ENCODE measurements around the gene TKFC.
A peak's percentile ranks its signal among the peaks of the same experiment; 100 is the strongest.

Gene TKFC

DNA sequence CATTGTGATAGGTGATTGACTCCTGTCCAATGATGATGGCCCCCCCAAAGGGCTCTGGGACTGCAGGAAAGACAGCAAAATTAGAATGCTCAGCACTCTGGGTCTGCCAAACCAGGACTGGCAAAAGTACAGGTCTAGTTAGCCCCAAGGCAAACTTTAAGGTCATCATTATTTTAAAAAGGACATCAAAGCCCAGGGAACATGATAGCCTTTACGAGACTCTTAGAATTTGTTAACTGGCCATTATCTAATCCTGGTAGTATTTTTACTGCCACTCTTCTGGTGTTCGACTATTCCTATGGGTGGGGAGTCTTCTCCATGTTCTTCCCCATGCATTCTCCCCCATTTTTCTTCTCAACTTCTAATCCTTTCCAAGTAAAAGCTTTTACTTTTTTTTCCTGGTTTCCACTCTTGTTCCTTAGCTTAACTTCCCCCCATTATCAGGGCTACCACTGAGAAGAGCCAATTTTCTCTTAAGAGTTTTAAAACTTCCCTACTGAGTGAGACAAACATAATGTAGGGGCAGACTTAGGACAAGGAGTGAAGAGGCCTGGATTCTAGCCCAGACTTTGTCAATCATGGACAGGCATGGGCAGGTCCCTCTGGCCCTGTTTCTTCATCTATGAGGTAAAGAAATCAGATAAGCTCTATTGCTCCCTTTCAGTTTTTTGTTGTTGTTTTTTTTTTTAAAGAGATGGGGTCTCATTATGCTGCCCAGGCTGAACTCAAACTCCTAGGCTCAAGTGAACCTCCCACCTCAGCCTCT is 7.2 kb upstream of the TKFC start:
- DNase-seq: no peak

DNA sequence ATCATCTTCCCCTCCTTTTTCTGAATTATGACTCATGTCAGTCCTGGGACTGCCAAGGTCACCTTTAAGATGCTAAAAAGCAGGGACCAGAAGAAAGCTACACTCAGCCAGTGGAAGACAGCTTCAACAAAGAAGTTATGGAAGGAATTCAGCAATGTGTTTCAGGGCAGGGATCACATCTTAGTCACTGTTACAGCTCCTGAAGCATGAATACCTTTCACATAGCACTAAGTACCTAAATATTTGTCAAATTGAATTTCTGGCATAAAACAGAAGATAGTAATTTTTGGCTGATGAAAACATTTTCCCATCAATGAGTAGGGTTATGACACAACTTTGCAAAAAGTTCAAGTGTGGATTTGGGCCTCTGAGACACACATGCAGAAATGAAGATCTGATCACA is 5.4 kb upstream of the TKFC start:
- DNase-seq: no peak

DNA sequence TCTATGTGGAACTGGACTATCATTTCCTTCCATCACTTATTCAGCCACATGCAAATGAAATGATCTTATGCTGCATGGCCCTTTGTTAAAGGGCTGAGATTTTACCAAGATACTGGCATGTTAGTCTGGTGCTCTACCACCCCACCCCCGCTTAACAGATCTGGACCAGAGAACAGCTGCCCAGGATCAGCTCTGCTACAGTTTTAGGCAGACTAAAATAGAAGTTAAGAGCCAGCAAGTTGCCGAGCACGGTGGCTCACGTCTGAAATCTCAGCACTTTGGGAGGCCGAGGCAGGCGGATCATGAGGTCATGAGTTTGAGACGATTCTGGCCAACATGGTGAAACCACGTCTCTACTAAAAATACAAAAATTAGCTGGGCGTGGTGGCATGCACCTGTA is 4.7 kb upstream of the TKFC start:
- no peak for DNase-seq

DNA sequence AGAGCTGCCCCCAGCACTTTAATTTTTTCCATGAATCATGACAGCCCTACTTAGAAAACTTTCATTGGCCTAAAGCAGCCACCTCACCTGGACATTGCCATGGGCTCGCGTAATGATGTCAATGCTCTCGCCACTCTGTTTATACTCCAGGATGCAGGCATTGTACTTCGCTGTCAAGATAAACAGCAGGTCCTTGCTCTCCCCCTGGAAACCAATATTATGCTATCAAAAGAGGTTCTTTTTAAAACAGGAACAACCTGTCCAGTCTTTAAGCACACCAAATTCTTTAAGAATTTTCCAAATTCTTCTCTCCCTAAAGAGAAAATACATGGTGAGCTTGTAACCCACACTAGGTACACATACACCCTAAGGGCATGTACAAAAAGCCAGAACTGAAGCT is 3.2 kb upstream of the TKFC start:
- DNase-seq: no peak

DNA sequence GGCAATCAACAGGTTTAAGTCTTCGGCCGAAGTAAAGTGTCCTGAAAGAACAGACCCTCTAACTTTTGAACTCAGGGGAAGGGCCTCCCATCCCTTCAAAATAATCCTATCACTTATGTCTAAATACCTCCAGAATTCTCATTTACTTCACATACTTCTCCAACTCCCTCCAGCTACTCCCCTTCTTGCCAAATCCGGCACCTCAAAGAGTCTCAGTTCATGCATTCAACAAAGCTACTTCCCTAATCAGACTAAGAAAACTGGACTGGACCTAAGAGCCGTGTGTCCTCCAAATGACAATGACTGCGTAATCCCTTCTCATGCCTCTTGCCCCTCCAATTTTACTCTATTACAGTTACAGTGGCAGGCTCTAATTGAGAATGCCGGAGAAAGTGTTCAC is 1.4 kb upstream of the TKFC start:
- DNase-seq: no peak

DNA sequence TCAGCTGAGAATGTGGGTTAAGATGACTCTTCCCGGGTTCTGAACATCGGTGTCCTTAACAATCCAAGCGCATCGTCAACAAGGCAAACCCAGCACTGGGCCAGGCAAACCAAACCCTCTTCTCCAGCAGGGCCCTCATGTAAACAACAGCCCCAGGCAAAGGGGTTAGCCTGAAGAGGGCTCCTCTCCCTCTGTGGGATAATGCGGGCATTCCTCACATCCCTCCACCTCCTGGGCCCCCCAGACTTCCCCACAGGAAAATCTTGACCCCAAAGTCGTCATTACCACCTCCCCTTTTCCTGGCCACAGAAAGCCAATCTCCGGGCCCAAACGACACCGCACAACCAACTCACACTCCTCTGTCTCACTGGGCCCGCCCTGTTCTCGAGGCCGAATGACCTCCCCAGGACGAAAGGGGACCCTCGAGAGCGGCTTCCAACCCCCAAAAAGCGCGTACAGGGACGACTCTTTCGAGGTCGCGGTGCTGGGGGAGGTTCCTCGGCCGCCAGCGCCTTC is 689 bp upstream of the TKFC start:
- peak in 1 of 6 experiments; percentile 22 for DNase-seq

DNA sequence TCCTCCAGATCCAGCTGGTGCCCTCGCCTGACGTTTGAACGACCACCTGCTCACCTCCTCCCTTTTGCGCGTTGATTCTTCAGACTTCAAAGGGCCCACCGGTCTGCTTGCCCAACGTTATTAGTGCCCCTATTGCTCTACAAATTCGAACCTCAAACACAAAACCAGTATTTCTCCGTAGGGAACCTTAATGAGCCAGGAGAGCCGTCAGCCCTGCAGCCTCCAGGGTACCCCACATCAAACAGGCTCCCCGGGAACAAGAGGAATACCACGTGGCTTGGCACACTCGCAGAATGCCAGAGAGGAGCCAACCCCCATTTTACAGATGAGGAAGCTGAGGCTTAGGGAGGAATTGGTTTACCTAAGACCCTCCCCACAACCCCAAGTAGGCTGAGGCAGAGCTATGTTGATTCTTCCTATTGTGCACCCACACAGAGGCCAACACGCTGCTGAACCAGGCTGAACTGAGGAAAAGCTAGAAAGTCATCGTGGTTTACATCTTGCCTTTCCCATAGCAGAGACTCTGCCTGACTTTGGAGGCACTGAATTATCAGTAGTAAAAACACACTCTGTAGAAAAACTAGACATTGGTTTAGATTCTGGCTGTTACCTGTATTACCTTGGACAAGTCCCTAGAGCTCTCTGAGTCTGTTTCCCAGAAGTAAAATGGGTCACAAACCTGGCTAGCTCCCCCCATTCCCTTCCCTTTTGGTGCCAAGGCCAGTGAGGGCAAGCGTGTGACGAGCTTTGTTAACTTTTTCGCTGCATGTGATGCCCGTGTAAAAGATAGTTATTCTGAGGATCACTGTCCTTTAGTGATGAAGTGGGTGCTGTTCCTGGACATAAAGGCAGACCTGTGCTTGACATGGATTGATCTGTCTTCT is 764 bp downstream of the TKFC start:
- peak in 1 of 6 experiments; percentile 42 for DNase-seq

DNA sequence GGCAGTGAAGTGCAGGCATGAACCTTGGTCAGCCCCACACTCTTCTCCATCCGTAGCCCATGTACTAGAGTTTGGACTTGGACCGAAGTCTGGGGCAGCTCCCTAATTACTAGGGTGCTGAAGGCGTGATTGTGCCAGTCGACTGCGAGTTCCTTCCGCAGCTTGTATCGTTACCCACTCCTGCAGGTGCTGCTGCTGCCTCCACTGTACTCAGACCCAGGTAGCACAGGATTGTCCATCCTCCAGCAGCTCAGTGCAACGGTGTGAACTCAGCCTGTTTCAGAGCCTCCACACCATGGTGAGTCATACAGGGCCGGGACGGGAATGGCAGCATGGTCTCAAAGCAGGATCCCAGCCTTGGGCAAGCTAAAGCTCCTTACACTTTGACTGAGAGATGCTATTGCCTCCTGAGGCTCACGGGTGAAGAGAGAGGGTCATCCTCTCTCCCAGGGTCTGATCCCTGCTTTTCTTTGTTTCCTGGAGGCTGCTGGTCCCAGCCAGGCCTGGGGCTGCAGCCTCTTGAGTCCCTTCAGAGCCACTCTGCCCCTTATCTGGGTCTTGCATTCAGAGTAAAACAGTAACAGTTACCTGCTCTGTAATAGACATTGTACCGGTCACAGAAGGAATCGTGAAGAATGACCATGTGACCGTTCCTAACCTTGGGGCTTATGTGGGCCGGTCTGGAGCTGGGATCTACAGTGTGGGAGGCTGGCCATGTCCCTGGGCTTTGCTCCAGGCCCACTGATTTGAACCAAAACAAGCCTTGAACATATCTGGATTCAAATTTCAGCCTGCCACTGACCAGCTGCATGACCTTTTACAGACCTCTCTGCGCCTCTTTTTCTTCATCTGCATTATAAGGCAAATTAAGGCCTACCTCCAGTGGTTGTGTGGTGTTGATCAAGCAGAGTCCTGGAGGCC is 1.7 kb downstream of the TKFC start:
- no peak for DNase-seq

DNA sequence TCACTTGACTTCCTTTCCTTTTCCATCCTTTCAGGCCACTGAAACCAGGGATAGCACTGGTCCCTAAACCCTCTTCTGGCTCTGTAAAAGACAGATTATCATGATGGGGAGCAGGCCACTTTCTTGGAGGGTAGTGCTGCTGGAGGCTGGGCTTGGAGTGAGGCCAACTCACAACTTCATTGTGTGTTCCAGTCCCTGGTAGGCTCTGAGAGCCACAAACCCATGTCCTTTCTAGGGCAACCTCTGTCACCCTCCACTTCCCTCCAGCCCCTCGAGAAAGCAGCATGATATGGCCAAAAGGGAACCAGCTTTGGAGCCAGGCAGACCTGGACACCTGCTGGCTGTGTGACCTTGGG is 2.3 kb downstream of the TKFC start:
- DNase-seq: no peak

DNA sequence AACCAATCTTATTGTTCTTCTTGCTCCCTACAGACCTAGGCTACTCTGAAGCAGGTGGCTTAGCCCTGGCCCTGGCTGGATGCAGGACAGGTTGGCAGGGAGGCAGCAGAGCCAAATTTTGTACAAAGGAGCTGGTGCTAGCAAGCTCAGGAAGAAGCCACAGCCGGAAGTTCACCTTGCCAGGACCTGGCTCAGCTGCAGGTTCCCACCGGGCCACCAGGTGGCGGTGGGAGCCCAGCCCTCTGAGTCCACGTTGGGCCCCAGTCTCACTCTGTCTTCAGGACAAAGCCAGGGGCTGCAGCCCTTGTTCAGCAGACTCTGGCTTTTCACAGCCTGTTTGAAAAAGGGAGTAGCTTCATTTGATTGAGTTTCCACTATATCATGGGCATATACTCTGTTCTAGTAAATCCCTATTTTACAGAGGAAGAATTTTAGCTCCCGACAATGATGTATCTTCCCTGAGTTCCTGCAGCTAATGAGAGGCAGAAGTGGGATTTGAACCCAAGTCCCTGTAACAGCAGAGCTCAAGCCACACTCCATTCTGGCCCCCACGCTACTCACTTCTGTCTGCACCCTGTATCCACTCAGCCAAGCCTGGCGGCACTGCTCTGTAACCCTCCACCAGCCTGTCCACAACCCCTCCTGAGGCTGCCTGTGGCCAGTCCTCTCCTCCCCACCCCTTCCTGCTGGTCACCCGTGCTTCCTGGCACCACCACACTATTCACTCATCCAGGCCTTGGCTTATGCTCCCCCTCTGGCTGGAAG is 3.3 kb downstream of the TKFC start:
- peak; percentile 70 to 87 (median 76) for DNase-seq

DNA sequence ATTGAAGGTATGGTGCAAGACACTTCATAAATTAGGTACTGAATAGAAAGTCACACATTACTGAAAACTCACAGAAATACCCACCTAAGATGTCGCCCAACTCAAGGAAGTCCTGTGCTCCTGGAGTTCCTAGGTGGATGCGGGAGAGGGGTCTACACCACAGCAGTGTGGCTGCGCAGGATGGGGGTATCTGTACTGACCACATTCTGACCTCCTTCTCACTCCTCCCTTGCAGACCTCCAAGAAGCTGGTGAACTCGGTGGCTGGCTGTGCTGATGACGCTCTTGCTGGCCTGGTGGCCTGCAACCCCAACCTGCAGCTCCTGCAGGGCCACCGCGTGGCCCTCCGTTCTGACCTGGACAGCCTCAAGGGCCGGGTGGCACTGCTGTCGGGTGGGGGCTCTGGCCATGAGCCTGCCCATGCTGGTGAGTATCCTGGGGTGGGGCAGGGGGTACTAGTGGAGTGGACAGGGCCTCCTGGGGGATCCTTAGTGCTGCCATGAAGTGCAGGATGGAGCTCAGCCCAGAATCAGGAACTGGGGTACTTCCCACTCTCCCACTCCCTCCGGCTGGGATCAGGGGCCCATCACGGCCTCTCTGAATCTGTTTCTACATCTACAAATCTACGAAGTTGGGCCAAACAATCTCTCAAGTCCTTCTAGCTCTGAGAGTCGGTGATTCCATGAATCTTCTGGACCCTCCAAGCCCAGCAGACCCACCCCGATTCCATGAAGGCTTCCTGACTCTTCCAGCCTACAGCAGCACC is 4.9 kb downstream of the TKFC start:
- DNase-seq: no peak

DNA sequence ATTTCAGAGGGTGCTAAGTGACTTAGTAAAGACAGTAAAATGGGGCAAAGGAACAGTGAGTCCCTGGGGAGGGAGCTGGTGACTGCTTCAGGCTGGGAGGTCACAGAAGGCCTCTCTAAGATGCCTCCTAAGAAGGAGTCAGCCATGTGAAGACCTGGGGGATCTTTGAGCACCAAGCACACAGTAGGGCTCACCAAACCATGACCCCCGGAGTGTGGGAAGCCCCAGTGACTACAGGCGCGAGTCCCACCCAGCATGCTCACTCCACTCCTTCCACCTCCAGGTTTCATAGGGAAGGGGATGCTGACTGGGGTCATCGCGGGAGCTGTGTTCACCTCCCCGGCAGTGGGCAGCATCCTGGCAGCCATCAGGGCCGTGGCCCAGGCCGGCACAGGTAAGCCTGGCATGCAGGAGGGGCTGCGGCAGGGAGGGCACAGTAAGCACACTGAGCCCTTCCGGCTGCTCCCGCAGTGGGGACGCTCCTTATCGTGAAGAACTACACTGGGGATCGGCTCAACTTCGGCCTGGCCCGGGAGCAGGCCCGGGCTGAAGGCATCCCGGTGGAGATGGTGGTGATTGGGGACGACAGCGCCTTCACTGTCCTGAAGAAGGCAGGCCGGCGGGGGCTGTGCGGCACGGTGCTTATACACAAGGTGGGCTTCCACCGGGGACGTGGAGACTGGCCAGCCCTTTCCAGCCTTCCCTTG is 5.9 kb downstream of the TKFC start:
- no peak for DNase-seq

DNA sequence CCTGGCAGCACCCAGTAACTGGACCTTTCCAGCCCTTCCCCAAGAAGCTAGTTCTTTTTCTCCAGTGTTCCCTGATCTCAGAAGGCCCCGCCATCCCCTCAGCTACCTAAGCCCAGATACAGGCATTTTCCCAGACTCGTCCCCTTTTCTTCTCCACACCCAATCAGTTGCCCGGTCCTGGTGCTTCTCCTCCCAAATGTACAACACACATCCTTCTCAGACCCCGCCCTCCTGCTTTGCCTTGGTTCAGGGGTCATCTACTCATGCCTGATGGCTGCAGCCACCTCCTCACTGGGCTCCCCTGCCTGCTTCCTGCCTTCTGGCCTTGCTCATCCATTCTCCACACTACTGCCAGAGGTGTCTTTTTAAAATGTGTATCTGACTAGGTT is 6.5 kb downstream of the TKFC start:
- DNase-seq: no peak

DNA sequence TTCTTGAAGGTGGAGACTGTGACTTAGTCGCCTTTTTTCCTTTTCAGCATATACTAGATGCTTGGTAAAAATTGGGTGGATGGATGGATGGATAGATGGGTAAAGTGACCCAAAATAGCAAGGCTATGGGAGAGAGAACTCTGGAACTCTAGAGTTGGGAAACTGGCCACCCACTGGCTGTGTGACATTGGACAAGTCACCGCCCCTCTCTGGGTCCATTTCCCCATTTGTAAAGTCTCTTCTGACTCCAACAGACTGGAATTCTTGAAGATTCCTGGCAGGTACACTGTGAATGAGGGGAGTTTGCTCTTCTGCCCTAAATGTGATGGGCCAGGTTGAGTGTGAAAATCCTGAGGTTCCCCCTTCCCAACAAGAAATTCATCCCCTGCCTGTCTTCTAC is 8.0 kb downstream of the TKFC start:
- DNase-seq: no peak

DNA sequence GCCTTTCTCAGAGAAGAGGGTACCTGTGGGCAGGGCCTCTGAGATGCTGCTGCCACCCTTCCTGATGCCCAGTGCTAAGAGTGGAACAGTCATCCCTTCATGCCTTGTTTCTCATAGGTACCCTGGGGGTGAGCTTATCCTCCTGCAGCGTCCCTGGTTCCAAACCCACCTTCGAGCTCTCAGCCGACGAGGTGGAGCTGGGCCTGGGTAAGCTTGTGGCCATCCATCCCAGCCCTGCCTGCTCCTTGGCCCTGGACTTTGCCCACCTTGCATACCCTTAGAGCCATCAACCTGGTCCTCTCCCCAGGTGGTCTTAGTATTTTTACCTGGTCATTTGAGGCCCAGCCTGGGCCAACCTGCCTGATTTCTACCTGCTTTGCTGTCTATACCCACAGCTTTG is 8.7 kb downstream of the TKFC start:
- DNase-seq: no peak

DNA sequence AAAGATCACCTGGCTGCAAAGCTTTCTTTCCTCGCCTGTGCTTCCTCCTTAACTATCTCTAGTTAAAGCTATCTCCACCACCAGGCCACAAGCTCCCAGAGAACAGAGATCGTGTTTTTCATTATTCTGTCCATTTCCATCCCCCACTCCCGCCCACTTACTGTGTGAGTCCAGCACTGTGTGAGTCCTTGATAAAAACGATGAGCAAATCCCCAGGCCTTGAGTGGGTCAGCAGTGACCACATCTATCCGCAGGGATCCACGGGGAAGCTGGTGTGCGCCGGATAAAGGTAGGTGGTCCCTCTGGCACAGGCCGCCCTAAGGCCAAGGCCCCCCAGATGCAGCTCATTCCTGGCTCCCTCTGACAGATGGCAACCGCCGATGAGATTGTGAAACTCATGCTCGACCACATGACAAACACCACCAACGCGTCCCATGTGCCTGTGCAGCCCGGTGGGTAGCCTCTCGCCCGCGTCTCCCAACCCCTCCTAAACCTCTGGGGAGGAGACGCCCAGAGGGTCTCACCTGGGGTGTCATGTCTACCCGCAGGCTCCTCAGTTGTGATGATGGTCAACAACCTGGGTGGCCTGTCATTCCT is 9.3 kb downstream of the TKFC start:
- no peak for DNase-seq

DNA sequence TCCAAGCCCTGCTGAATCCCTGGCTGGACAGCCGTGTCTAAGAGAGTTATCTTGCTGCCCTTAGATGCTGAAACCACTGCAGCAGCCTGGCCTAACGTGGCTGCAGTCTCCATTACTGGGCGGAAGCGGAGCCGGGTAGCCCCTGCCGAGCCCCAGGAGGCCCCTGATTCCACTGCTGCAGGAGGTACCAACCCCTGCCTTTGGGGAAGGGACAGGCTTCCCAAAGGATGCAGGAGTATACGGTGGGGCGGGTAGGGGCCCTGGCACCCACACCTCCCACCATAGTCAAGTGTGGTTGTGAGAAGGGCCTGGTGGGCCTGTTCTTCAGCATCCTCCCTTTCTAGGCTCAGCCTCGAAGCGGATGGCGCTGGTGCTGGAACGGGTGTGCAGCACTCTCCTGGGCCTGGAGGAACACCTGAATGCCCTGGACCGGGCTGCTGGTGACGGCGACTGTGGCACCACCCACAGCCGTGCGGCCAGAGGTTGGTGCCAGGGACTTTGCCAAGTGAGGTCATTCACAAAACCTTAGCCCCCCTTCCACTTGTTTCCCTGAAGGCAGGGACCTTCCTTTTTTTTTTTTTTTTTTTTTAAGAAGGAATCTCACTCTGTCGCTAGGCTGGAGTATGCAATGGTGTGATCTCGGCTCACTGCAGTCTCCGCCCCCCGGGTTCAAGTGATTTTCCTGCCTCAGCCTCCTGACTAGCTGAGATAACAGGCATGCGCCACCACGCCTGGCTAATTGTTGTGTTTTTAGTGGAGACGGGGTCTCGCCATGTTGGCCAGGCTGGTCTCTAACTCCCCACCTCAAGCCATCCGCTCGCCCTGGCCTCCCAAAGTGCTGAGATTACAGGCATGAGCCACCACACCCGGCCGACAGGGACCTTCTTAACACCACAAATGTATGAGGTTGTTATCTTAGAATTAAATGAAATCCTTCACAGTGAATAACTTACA is 11.0 kb downstream of the TKFC start:
- DNase-seq: no peak

DNA sequence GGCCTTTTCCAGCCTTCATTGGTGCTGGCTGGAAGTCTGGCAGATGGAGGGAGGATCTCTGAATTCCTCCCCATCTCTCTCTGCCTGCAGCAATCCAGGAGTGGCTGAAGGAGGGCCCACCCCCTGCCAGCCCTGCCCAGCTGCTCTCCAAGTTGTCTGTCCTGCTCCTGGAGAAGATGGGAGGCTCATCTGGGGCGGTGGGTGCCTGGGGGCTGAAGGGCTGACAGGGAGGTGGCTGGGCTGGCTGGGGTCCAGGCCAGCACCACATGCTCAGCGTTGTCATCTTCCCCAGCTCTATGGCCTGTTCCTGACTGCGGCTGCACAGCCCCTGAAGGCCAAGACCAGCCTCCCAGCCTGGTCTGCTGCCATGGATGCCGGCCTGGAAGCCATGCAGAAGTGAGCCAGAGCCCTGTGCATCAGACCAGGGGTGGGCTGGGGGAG is 12.2 kb downstream of the TKFC start:
- DNase-seq: no peak
